ENCODE measurements around the gene CEP192. TPM values are rescaled to one million over a fixed set of nuclear protein-coding genes. Genes with fewer than 3 reads are reported as not detected.
A peak's percentile ranks its signal among the peaks of the same experiment; 100 is the strongest.

The CEP192 gene
- total and polyA plus RNA-seq, 2 of the 13 experiments (the other 11 are each of a cell fraction or from before 2014, with no cell fraction given) = 15.3 to 24.7 TPM

DNA sequence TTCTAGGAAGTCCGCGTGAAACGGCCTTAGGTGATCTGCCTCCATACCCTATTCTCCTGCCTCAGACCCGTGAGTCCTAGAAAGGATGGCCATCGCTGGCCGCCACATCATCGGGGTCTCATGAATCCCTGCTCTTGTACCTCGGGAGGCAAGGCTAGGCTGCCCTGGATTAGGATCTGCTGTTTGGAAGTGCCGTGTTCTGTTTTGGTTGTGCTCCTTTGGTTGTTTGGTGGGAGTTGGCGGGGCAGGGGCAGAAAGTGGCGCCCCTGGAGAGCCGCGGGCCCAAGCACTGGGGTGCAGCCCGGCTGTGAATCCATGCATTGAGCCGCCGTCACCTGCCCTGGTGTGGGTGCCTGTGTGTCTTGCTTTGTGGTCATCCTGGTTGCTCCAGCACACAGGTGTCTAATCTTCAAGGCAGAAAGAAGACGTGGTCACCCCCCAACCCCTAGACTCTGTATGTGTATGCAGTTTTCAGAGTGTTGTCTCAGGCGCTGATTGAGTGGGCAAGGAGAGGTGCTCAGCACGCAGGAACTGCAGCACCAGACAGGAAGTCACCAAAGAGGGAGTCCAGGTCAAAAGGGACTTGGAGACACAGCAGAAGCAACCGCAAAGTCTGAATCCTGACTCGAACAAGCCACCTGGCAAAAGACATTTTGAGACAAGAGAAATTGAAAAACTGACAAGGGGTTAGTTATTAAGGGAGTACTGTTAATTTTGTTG, 147.4 kb downstream of the CEP192 start (continued):
- TF ChIP-seq ZFYVE20 (CRISPR knock-in tag; IDR thresholded peaks at IDR 0.05; ENCODE audit: borderline replicate concordance, low read depth) = 0 out of 2 replicates have a peak, but pooled peaks have one; percentile 38
- peak; percentile 39; the same call in 1 of the 2 replicates for TF ChIP-seq ZNF768 (CRISPR knock-in tag; IDR thresholded peaks at IDR 0.05)
- TF ChIP-seq, protein P1, sequence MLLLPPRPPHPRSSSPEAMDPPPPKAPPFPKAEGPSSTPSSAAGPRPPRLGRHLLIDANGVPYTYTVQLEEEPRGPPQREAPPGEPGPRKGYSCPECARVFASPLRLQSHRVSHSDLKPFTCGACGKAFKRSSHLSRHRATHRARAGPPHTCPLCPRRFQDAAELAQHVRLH (CRISPR knock-in tag; IDR thresholded peaks at IDR 0.05; ENCODE audit: borderline replicate concordance, low read depth) = peak; percentile 39; the same call in 1 of the 2 replicates
- no peak for TF ChIP-seq ZNF577 (CRISPR knock-in tag; IDR thresholded peaks at IDR 0.05; ENCODE audit: borderline replicate concordance, low read depth)
- TF ChIP-seq NONO (IDR thresholded peaks at IDR 0.05) = no peak
- 0 out of 2 replicates have a peak, but pooled peaks have one; percentile 25 for TF ChIP-seq NONO (CRISPR knock-in tag; conservative IDR thresholded peaks at IDR 0.05)
- TF ChIP-seq ZNF160 (CRISPR knock-in tag; IDR thresholded peaks at IDR 0.05) = peak; percentile 15; the same call in 1 of the 2 replicates
- TF ChIP-seq, protein P2, sequence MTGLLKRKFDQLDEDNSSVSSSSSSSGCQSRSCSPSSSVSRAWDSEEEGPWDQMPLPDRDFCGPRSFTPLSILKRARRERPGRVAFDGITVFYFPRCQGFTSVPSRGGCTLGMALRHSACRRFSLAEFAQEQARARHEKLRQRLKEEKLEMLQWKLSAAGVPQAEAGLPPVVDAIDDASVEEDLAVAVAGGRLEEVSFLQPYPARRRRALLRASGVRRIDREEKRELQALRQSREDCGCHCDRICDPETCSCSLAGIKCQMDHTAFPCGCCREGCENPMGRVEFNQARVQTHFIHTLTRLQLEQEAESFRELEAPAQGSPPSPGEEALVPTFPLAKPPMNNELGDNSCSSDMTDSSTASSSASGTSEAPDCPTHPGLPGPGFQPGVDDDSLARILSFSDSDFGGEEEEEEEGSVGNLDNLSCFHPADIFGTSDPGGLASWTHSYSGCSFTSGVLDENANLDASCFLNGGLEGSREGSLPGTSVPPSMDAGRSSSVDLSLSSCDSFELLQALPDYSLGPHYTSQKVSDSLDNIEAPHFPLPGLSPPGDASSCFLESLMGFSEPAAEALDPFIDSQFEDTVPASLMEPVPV (CRISPR knock-in tag; IDR thresholded peaks at IDR 0.05) = 0 out of 2 replicates have a peak, but pooled peaks have one; percentile 42
- TF ChIP-seq JUND (CRISPR knock-in tag; IDR thresholded peaks at IDR 0.05) = peak; percentile 41; the same call in 1 of the 2 replicates
- TF ChIP-seq, protein P3, sequence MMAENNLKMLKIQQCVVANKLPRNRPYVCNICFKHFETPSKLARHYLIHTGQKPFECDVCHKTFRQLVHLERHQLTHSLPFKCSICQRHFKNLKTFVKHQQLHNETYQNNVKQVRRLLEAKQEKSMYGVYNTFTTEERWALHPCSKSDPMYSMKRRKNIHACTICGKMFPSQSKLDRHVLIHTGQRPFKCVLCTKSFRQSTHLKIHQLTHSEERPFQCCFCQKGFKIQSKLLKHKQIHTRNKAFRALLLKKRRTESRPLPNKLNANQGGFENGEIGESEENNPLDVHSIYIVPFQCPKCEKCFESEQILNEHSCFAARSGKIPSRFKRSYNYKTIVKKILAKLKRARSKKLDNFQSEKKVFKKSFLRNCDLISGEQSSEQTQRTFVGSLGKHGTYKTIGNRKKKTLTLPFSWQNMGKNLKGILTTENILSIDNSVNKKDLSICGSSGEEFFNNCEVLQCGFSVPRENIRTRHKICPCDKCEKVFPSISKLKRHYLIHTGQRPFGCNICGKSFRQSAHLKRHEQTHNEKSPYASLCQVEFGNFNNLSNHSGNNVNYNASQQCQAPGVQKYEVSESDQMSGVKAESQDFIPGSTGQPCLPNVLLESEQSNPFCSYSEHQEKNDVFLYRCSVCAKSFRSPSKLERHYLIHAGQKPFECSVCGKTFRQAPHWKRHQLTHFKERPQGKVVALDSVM (CRISPR knock-in tag; IDR thresholded peaks at IDR 0.05) = 0 out of 2 replicates have a peak, but pooled peaks have one; percentile 8
- 0 out of 2 replicates have a peak, but pooled peaks have one; percentile 30 for TF ChIP-seq ZNF44 (CRISPR knock-in tag; IDR thresholded peaks at IDR 0.05)
- 0 out of 2 replicates have a peak, but pooled peaks have one; percentile 15 for TF ChIP-seq ARHGAP35 (CRISPR knock-in tag; IDR thresholded peaks at IDR 0.05; ENCODE audit: borderline replicate concordance)
- TF ChIP-seq DMAP1 (CRISPR knock-in tag; IDR thresholded peaks at IDR 0.05) = peak; percentile 51; the same call in 1 of the 2 replicates
- TF ChIP-seq MIER2 (CRISPR knock-in tag; IDR thresholded peaks at IDR 0.05) = no peak
- no peak for TF ChIP-seq ZNF326 (CRISPR knock-in tag; IDR thresholded peaks at IDR 0.05; ENCODE audit: borderline replicate concordance)
- TF ChIP-seq, protein P4, sequence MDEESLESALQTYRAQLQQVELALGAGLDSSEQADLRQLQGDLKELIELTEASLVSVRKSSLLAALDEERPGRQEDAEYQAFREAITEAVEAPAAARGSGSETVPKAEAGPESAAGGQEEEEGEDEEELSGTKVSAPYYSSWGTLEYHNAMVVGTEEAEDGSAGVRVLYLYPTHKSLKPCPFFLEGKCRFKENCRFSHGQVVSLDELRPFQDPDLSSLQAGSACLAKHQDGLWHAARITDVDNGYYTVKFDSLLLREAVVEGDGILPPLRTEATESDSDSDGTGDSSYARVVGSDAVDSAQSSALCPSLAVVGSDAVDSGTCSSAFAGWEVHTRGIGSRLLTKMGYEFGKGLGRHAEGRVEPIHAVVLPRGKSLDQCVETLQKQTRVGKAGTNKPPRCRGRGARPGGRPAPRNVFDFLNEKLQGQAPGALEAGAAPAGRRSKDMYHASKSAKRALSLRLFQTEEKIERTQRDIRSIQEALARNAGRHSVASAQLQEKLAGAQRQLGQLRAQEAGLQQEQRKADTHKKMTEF (CRISPR knock-in tag; IDR thresholded peaks at IDR 0.05) = peak; percentile 53
- TF ChIP-seq SIX1 (CRISPR knock-in tag; IDR thresholded peaks at IDR 0.05; ENCODE audit: borderline replicate concordance) = no peak
- TF ChIP-seq, protein P5, sequence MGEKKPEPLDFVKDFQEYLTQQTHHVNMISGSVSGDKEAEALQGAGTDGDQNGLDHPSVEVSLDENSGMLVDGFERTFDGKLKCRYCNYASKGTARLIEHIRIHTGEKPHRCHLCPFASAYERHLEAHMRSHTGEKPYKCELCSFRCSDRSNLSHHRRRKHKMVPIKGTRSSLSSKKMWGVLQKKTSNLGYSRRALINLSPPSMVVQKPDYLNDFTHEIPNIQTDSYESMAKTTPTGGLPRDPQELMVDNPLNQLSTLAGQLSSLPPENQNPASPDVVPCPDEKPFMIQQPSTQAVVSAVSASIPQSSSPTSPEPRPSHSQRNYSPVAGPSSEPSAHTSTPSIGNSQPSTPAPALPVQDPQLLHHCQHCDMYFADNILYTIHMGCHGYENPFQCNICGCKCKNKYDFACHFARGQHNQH (CRISPR knock-in tag; IDR thresholded peaks at IDR 0.05) = 0 out of 2 replicates have a peak, but pooled peaks have one; percentile 3
- TF ChIP-seq HCFC1 (IDR thresholded peaks at IDR 0.05; ENCODE audit: low read depth, low read length) = no peak
- TF ChIP-seq GATA4 (IDR thresholded peaks at IDR 0.05; ENCODE audit: borderline replicate concordance, low read depth) = peak; percentile 3; the same call in 1 of the 2 replicates
- no peak for TF ChIP-seq MZF1 (CRISPR knock-in tag; IDR thresholded peaks at IDR 0.05; ENCODE audit: borderline replicate concordance)

All from HepG2 (cell line).